BJ (cell line): ENCODE measurements around the gene LCN6. TPM values are rescaled to one million over a fixed set of nuclear protein-coding genes. Genes with fewer than 3 reads are reported as not detected.

Experiments used
- CTCF ChIA-PET: fragments of 350-600 bp; formaldehyde crosslinking; extraction: SDS; loops from one replicate; lab custom pipeline; 2021; ENCODE audit warnings: antibody characterized with exemption, inconsistent platforms; lab: Yijun Ruan, JAX
- POLR2A ChIA-PET: fragments of 300-600 bp; sonication (Branson Sonifier 250); formaldehyde crosslinking; extraction: SDS; loops from one replicate; lab custom pipeline; 2021; ENCODE audit warnings: antibody characterized with exemption; lab: Charles Lee
- DNase-seq: peaks from one replicate; pipeline ENCODE4 v3.0.0-alpha.2; 2011; ENCODE audit warnings: low read depth
- H3K27me3 ChIP-seq: 2 replicates; pipeline ENCODE4 v1.6.0; 2011; ENCODE audit warnings: low read length; ENCODE audit not compliant: control insufficient read depth, insufficient read depth
- H3K36me3 ChIP-seq: 2 replicates; pipeline ENCODE4 v1.5.1; 2011; ENCODE audit warnings: low read length; ENCODE audit not compliant: control insufficient read depth, insufficient read depth
- H3K4me3 ChIP-seq: 2 replicates; pipeline ENCODE4 v1.5.1; 2011; ENCODE audit warnings: low read depth, mild to moderate bottlenecking, control low read depth, low read length
- polyA plus RNA-seq: library from polyadenylated mRNA; depleted of rRNA; stranded (reverse); fragments of >200 nt; gene quantifications from 2 replicates; pipeline ENCODE4 v1.2.3, GENCODE V29; 2011
- TF ChIP-seq, protein P1 (sequence below): IDR thresholded peaks from 2 replicates; pipeline ENCODE4 v1.5.1; 2011; ENCODE audit warnings: low read depth, mild to moderate bottlenecking, control low read depth, inconsistent platforms, low read length, moderate library complexity; ENCODE audit not compliant: insufficient read depth

Gene LCN6
- polyA plus RNA-seq, 1 experiment = not detected

DNA sequence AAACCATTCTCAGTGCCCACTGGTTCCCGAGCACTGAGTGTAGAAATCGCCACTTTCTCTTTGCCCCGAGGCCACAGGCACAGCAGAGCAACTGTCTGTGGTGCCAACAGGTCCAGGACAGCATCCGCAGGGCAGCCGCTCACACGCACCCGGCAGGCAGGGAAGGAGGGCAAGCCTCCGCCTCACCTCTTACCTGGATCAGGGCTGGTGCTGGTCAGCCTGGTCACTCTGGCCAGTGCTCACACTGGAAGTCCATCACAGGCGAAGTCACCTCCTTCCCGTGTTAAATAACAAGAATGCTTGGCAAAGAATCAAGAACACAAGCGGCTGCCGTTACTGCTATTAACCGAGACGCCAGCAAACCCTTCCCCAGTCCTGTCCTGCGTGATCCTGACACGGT, 22.2 kb downstream of the LCN6 start:
- TF ChIP-seq, protein P1, sequence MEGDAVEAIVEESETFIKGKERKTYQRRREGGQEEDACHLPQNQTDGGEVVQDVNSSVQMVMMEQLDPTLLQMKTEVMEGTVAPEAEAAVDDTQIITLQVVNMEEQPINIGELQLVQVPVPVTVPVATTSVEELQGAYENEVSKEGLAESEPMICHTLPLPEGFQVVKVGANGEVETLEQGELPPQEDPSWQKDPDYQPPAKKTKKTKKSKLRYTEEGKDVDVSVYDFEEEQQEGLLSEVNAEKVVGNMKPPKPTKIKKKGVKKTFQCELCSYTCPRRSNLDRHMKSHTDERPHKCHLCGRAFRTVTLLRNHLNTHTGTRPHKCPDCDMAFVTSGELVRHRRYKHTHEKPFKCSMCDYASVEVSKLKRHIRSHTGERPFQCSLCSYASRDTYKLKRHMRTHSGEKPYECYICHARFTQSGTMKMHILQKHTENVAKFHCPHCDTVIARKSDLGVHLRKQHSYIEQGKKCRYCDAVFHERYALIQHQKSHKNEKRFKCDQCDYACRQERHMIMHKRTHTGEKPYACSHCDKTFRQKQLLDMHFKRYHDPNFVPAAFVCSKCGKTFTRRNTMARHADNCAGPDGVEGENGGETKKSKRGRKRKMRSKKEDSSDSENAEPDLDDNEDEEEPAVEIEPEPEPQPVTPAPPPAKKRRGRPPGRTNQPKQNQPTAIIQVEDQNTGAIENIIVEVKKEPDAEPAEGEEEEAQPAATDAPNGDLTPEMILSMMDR = no peak
- DNase-seq = no peak
- H3K36me3 ChIP-seq = peaks cover 41% of the 10 kb centered on the region
- ChIA-PET CTCF (interaction anchor here (1.6 kb wide), 1 partner anchor 101 kb away, joined by 5 read pairs; no protein-coding TSS in a partner anchor), POLR2A (no interaction called here)
- H3K27me3 ChIP-seq = no peaks in the 10 kb centered on the region
- H3K4me3 ChIP-seq = peak overlapping the region; percentile 97

DNA sequence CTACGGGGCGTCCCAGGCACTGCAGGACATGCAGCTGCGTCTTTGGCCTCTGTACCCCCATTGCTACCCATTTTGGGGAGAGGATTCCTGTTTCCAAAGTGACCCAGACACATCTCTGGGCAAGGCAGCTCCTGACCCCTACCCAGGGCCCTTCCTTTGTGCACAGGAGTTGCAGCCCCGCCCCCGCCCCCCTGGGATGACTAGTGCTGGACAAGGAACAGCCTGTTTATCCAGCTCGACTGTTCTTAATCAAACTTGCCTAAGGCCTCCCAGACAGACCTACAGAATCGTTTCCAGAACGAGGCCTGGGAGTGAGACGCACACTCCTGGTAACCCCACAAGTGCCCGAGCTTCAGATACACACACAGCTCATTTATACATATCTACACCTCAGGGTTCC, 22.7 kb downstream of the LCN6 start:
- ChIA-PET CTCF (no interaction called here), POLR2A (no interaction called here)
- H3K36me3 ChIP-seq = peaks cover 42% of the 10 kb centered on the region
- TF ChIP-seq, protein P1 = no peak
- no peaks in the 10 kb centered on the region for H3K27me3 ChIP-seq
- peak overlapping the region; percentile 97; the same call in 1 of the 2 replicates for H3K4me3 ChIP-seq
- no peak for DNase-seq

DNA sequence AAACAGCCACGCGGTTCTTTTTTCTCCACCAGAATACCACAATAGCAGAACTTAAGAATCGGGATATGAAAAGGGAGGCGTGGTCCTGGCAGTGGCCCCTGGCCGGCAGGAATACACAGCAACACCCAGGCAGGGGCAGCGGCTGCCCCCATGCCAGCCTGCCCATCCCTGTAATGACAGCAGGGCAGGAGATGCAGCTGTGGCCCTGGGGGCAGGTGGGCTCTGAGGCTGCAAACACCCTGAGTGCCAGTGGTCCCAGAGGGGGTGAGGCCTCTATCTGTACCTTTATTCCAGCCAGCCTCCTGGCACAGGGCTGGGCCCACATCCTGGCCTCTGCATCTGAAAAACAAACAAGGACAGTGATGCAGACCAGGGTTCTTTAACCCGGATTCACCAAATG, 23.6 kb downstream of the LCN6 start:
- Histone ChIP-seq H3K36me3 (peaks cover 42% of the 10 kb centered on the region), H3K4me3 (no peak overlapping the region), H3K27me3 (no peaks in the 10 kb centered on the region)
- TF ChIP-seq, protein P1 = no peak
- DNase-seq = no peak
- CTCF ChIA-PET = no interaction called here
- POLR2A ChIA-PET = no interaction called here

DNA sequence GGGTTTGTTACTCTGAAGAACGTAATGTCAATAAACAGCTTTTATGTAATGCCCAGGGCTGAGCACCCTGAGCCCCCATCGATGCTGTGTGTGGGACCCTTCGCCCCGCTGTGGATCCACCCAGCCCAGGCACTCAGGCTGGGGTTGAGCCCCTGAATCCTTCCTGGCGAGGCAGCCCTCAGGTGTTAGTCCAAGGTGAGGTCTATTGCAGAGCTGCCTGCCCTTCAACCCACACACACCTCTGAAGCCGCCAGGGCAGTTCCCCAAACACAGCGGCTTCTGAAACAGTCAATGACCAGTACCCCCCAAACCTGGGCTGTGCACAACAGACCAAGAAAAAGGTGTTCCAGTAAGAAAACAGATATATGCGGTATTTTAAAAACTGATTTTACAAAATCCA, 24.3 kb downstream of the LCN6 start:
- CTCF ChIA-PET = no interaction called here
- DNase-seq = no peak
- Histone ChIP-seq H3K4me3 (no peak overlapping the region), H3K36me3 (peaks cover 42% of the 10 kb centered on the region), H3K27me3 (no peaks in the 10 kb centered on the region)
- POLR2A ChIA-PET = no interaction called here
- TF ChIP-seq, protein P1 = no peak

DNA sequence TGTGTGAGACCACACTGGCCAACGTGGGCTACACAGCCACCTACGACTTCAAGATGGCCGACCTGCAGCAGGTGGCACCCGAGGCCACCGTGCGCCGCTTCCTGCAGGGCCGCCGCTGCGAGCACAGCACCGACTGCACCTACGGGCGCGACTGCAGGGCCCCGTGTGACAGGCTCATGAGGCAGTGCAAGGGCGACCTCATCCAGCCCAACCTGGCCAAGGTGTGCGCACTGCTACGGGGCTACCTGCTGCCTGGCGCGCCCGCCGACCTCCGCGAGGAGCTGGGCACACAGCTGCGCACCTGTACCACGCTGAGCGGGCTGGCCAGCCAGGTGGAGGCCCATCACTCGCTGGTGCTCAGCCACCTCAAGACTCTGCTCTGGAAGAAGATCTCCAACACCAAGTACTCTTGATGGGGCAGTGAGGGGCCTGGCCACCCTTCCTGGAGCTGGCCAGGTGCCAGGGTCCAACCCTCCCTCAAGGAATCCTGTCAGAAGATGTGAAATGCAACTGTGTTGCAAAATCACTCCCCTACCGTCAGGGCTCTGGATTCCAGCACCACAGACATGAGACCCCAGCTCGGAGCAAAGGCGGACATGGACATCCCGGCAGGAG, 24.9 kb downstream of the LCN6 start:
- DNase-seq = no peak
- POLR2A ChIA-PET = no interaction called here
- Histone ChIP-seq H3K27me3 (no peaks in the 10 kb centered on the region), H3K36me3 (peaks cover 42% of the 10 kb centered on the region), H3K4me3 (no peak overlapping the region)
- CTCF ChIA-PET = no interaction called here
- TF ChIP-seq, protein P1 = no peak
